SK-N-SH treated with all-trans-retinoic acid at 6 μM for 48 hours (cell line): ENCODE data around the gene FMNL1.

Experiments
- ATAC-seq: fragments of 200-7000 bp; cut with Tn5 transposase; 3 replicates; pipeline ENCODE4 v1.9.1; 2020; ENCODE audit warnings: mild to moderate bottlenecking, moderate library complexity
- ARNTL ChIP-seq: fragments of 450-650 bp; formaldehyde crosslinking; IDR thresholded peaks from 2 replicates; pipeline ENCODE4 v1.5.0; 2020; ENCODE audit warnings: low read depth, mild to moderate bottlenecking, moderate library complexity, borderline replicate concordance
- BACH2 ChIP-seq: fragments of 250-450 bp; sonication (Bioruptor Pico); IDR thresholded peaks from 2 replicates; pipeline ENCODE4 v1.9.0; 2021; ENCODE audit warnings: mild to moderate bottlenecking, borderline replicate concordance
- CSDC2 ChIP-seq: fragments of 250-450 bp; sonication (Bioruptor Pico); IDR thresholded peaks from 2 replicates; pipeline ENCODE4 v1.5.0; 2020; ENCODE audit warnings: mild to moderate bottlenecking, moderate library complexity
- GLIS3 ChIP-seq: fragments of 250-450 bp; sonication (Bioruptor Pico); IDR thresholded peaks from 2 replicates; pipeline ENCODE4 v1.5.0; 2020; ENCODE audit warnings: mild to moderate bottlenecking, moderate library complexity
- ISL1 ChIP-seq: fragments of 250-450 bp; sonication (Bioruptor Pico); IDR thresholded peaks from 2 replicates; pipeline ENCODE4 v2.1.2; 2022; ENCODE audit warnings: mild to moderate bottlenecking, moderate library complexity
- OSR1 ChIP-seq: fragments of 250-450 bp; sonication (Bioruptor Pico); IDR thresholded peaks from 2 replicates; pipeline ENCODE4 v1.8.0; 2022; ENCODE audit warnings: moderate library complexity, mild to moderate bottlenecking, inconsistent platforms
- PPARA ChIP-seq: fragments of 250-450 bp; sonication (Bioruptor Pico); IDR thresholded peaks from 2 replicates; pipeline ENCODE4 v1.5.0; 2020; ENCODE audit warnings: mild to moderate bottlenecking, borderline replicate concordance
- RARB ChIP-seq: fragments of 250-450 bp; sonication (Bioruptor Pico); IDR thresholded peaks from 2 replicates; pipeline ENCODE4 v1.8.0; 2021; ENCODE audit warnings: mild to moderate bottlenecking, moderate library complexity
- TOX ChIP-seq: fragments of 250-450 bp; sonication (Bioruptor Pico); IDR thresholded peaks from 2 replicates; pipeline ENCODE4 v1.8.0; 2021; ENCODE audit warnings: mild to moderate bottlenecking, moderate library complexity, borderline replicate concordance
- ZC3H10 ChIP-seq: fragments of 250-450 bp; sonication (Bioruptor Pico); IDR thresholded peaks from 2 replicates; pipeline ENCODE4 v1.5.1; 2021; ENCODE audit warnings: mild to moderate bottlenecking, moderate library complexity
- ZFP3 ChIP-seq: fragments of 250-450 bp; sonication (Bioruptor Pico); IDR thresholded peaks from 2 replicates; pipeline ENCODE4 v1.5.0; 2020; ENCODE audit warnings: mild to moderate bottlenecking, moderate library complexity
- ZFP30 ChIP-seq: fragments of 450-650 bp; formaldehyde crosslinking; IDR thresholded peaks from 2 replicates; pipeline ENCODE4 v1.5.0; 2022; ENCODE audit warnings: mild to moderate bottlenecking, moderate library complexity
- ZNF565 ChIP-seq: fragments of 450-650 bp; formaldehyde crosslinking; conservative IDR thresholded peaks from 2 replicates; pipeline ENCODE4 v1.5.0; 2020; ENCODE audit warnings: low read depth, mild to moderate bottlenecking, moderate library complexity
- ZNF70 ChIP-seq: fragments of 450-650 bp; formaldehyde crosslinking; IDR thresholded peaks from 2 replicates; pipeline ENCODE4 v1.5.0; 2020; ENCODE audit warnings: mild to moderate bottlenecking, moderate library complexity
- ZNF8 ChIP-seq: fragments of 450-650 bp; formaldehyde crosslinking; IDR thresholded peaks from 2 replicates; pipeline ENCODE4 v1.5.0; 2020; ENCODE audit warnings: mild to moderate bottlenecking, moderate library complexity
- TF ChIP-seq, protein P1 (sequence below): fragments of 250-450 bp; sonication (Bioruptor Pico); IDR thresholded peaks from 2 replicates; pipeline ENCODE4 v1.5.0; 2020; ENCODE audit warnings: mild to moderate bottlenecking, moderate library complexity
- TF ChIP-seq, protein P2 (sequence below): fragments of 250-450 bp; sonication (Bioruptor Pico); IDR thresholded peaks from 2 replicates; pipeline ENCODE4 v1.8.0; 2020; ENCODE audit warnings: mild to moderate bottlenecking, moderate library complexity, borderline replicate concordance
- TF ChIP-seq, protein P3 (sequence below): fragments of 250-450 bp; sonication (Bioruptor Pico); IDR thresholded peaks from 2 replicates; pipeline ENCODE4 v1.8.0; 2021; ENCODE audit warnings: low read depth, mild to moderate bottlenecking, moderate library complexity, borderline replicate concordance

The FMNL1 gene

DNA sequence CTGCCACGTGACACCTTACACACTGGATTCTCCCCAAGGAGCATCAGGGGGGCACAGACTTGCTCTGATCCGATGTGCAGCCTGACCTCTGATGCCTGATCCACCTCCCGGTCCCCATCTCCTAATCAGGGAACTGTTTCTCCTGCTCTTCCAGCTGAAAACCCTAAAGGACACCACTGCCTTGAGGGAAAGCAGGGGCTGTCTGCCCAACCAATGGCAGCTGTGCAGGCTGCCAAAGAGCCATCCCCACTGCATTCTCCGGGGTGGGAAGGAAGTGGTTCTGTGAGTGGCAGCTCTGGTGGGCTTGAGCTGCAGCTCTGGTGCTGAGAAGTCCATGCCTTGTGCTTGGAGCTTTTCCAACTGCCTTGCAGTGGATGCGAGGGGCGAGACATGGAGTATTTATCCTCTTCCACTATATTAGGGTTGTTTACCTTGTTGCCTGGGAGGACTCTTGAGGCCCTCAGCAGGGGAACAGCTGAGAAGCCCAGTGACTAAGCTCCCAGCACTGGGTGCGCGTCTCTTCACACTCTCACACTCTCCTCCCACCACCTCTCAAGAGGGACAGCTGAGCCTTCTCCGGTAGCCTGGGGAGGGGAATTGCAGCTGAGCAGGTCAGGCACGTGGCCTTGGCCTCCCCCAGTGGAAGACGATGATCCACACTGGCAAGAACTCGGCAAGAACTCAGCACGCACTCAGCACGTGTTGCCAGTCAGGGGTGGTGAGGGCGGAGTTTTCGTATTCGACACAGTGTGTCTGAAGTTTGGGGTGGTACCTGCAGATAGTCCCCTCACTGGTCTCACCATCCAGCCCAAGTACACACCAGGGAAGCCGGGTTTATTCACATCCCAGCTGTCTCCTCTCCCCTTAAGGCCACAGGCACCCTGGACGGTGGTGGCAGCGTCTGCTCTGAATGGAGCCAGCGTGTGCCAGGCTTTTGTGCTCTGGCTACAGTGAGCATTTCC, 61.3 kb downstream of the FMNL1 start:
- ATAC-seq = no peak
- TF ChIP-seq ZNF8 (CRISPR knock-in tag) (no peak), BACH2 (no peak), ZFP30 (no peak), TOX (CRISPR knock-in tag) (no peak), GLIS3 (CRISPR knock-in tag) (no peak), ARNTL (no peak), ZFP3 (CRISPR knock-in tag) (no peak), ZNF70 (CRISPR knock-in tag) (no peak), PPARA (CRISPR knock-in tag) (no peak), OSR1 (CRISPR knock-in tag) (no peak), ZC3H10 (CRISPR knock-in tag) (no peak), ISL1 (CRISPR knock-in tag) (no peak), CSDC2 (CRISPR knock-in tag) (no peak), ZNF565 (no peak)
- TF ChIP-seq, protein P1, sequence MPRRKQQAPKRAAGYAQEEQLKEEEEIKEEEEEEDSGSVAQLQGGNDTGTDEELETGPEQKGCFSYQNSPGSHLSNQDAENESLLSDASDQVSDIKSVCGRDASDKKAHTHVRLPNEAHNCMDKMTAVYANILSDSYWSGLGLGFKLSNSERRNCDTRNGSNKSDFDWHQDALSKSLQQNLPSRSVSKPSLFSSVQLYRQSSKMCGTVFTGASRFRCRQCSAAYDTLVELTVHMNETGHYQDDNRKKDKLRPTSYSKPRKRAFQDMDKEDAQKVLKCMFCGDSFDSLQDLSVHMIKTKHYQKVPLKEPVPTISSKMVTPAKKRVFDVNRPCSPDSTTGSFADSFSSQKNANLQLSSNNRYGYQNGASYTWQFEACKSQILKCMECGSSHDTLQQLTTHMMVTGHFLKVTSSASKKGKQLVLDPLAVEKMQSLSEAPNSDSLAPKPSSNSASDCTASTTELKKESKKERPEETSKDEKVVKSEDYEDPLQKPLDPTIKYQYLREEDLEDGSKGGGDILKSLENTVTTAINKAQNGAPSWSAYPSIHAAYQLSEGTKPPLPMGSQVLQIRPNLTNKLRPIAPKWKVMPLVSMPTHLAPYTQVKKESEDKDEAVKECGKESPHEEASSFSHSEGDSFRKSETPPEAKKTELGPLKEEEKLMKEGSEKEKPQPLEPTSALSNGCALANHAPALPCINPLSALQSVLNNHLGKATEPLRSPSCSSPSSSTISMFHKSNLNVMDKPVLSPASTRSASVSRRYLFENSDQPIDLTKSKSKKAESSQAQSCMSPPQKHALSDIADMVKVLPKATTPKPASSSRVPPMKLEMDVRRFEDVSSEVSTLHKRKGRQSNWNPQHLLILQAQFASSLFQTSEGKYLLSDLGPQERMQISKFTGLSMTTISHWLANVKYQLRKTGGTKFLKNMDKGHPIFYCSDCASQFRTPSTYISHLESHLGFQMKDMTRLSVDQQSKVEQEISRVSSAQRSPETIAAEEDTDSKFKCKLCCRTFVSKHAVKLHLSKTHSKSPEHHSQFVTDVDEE = no peak
- TF ChIP-seq, protein P2, sequence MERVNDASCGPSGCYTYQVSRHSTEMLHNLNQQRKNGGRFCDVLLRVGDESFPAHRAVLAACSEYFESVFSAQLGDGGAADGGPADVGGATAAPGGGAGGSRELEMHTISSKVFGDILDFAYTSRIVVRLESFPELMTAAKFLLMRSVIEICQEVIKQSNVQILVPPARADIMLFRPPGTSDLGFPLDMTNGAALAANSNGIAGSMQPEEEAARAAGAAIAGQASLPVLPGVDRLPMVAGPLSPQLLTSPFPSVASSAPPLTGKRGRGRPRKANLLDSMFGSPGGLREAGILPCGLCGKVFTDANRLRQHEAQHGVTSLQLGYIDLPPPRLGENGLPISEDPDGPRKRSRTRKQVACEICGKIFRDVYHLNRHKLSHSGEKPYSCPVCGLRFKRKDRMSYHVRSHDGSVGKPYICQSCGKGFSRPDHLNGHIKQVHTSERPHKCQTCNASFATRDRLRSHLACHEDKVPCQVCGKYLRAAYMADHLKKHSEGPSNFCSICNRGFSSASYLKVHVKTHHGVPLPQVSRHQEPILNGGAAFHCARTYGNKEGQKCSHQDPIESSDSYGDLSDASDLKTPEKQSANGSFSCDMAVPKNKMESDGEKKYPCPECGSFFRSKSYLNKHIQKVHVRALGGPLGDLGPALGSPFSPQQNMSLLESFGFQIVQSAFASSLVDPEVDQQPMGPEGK (CRISPR knock-in tag) = no peak
- TF ChIP-seq, protein P3, sequence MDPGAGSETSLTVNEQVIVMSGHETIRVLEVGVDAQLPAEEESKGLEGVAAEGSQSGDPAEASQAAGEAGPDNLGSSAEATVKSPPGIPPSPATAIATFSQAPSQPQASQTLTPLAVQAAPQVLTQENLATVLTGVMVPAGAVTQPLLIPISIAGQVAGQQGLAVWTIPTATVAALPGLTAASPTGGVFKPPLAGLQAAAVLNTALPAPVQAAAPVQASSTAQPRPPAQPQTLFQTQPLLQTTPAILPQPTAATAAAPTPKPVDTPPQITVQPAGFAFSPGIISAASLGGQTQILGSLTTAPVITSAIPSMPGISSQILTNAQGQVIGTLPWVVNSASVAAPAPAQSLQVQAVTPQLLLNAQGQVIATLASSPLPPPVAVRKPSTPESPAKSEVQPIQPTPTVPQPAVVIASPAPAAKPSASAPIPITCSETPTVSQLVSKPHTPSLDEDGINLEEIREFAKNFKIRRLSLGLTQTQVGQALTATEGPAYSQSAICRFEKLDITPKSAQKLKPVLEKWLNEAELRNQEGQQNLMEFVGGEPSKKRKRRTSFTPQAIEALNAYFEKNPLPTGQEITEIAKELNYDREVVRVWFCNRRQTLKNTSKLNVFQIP (CRISPR knock-in tag) = no peak

DNA sequence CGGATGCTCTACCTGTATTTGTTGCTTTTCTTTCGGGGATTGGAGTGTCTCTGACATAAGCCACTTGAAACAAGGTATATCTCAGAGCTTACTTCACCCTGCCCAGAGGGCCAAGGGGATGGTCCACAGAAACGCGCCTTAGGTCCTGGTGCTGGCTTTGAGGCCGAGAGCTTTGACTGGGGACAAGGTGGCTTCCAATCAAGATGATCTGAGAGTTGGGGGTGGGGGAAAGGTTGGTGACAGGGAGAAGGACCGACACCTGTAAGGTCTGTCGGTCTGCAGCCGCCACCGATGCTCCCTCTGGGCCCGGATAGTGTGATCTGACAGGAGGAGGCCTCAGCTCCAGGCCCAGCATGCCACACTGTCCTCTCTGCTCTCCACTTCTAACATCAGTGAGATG, 62.0 kb downstream of the FMNL1 start:
- ATAC-seq = no peak
- TF ChIP-seq RARB (CRISPR knock-in tag) = no peak
- TF ChIP-seq, protein P2 (CRISPR knock-in tag) = no peak
- TF ChIP-seq, protein P3 (CRISPR knock-in tag) = no peak
